Smooth muscle cell (in vitro differentiated cells): ENCODE data around the gene ADGRG4. TPM values are rescaled to one million over a fixed set of nuclear protein-coding genes. Genes with fewer than 3 reads are reported as not detected.

Experiments used
- DNase-seq: peaks from one replicate; lab custom pipeline; 2025; ENCODE audit not compliant: unreplicated experiment; lab: John Stamatoyannopoulos, UW
- H2AFZ ChIP-seq: fragments of 200-600 bp; sonication (generic); 2 replicates; pipeline ENCODE4 v1.6.0; 2016; ENCODE audit warnings: antibody characterized with exemption, low read depth, mild to moderate bottlenecking
- H3F3A ChIP-seq: fragments of 200-600 bp; sonication (generic); 2 replicates; pipeline ENCODE4 v1.6.0; 2017; ENCODE audit warnings: antibody characterized with exemption, low read depth
- H3K27ac ChIP-seq: fragments of 200-600 bp; sonication (generic); 2 replicates; pipeline ENCODE4 v1.5.1; 2016; ENCODE audit warnings: low read depth, mild to moderate bottlenecking
- H3K27me3 ChIP-seq: fragments of 200-600 bp; sonication (generic); 2 replicates; pipeline ENCODE4 v1.6.1; 2016; ENCODE audit warnings: low read depth, mild to moderate bottlenecking
- H3K36me3 ChIP-seq: fragments of 200-600 bp; sonication (generic); 2 replicates; pipeline ENCODE4 v1.5.1; 2016; ENCODE audit warnings: low read depth
- H3K4me1 ChIP-seq: fragments of 200-600 bp; sonication (generic); 2 replicates; pipeline ENCODE4 v1.5.1; 2016; ENCODE audit warnings: low read depth
- H3K4me2 ChIP-seq: fragments of 200-600 bp; sonication (generic); 2 replicates; pipeline ENCODE4 v1.6.0; 2016; ENCODE audit warnings: mild to moderate bottlenecking
- H3K4me3 ChIP-seq: fragments of 200-600 bp; sonication (generic); 2 replicates; pipeline ENCODE4 v1.5.1; 2016; ENCODE audit warnings: mild to moderate bottlenecking
- H3K79me2 ChIP-seq: fragments of 200-600 bp; sonication (generic); 2 replicates; pipeline ENCODE4 v1.6.0; 2016; ENCODE audit warnings: low read depth, mild to moderate bottlenecking
- H3K9ac ChIP-seq: fragments of 200-600 bp; sonication (generic); 2 replicates; pipeline ENCODE4 v1.6.0; 2016; ENCODE audit warnings: low read depth
- H3K9me3 ChIP-seq: fragments of 200-600 bp; sonication (generic); replicated peaks from 2 replicates; pipeline ENCODE4 v1.5.1; 2016; ENCODE audit warnings: low read depth
- H4K20me1 ChIP-seq: fragments of 200-600 bp; sonication (generic); 2 replicates; pipeline ENCODE4 v1.6.0; 2016; ENCODE audit warnings: low read depth
- WGBS: methylation state at CpG from one replicate; pipeline ENCODE4 v1.1.7; 2016; ENCODE audit warnings: low lambda C conversion rate; 5-methylcytosine and 5-hydroxymethylcytosine counted together
- polyA plus RNA-seq: library from polyadenylated mRNA; unstranded; fragments of >200 nt; fragmentation: Nextera tagmentation; extraction: Ambion mirVana; gene quantifications from 2 replicates; pipeline ENCODE4 v1.2.1, GENCODE V29; 2016
- total RNA-seq: library from RNA; depleted of rRNA; stranded (reverse); fragments of >200 nt; gene quantifications from 2 replicates; pipeline ENCODE4 v1.2.3, GENCODE V29; 2014
- TF ChIP-seq, protein P1 (sequence below): fragments of 200-600 bp; sonication (generic); IDR thresholded peaks from 2 replicates; pipeline ENCODE4 v1.5.1; 2017; ENCODE audit warnings: borderline replicate concordance, mild to moderate bottlenecking, antibody characterized with exemption; ENCODE audit not compliant: insufficient read depth, poor library complexity, severe bottlenecking

ADGRG4 gene
- total and polyA plus RNA-seq, 2 experiments from 2014 or later = not detected

DNA sequence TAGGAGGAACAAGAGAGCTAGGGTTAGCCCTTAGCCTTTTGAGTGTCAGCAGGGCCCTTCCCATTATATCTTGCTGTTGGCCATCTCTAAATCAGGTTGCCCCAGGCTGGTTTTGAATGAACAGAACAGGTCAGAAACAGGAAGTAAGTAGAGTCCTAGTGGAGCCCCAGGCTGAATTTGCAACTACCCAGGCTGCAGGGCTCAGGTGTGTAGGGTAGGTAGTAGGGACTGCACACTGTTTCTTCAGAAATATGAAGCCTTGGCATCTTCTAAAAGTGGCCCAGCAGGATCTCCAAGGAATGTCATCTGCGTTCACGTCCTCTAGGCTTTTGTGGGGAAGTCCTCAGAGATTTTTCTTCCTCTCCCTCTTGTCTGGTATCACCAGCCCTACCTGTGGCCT lies 90.2 kb downstream of the ADGRG4 start:
- Histone ChIP-seq H3K9ac (no peak overlapping the region), H3K27ac (no peak overlapping the region), H2AFZ (no peak overlapping the region), H3K79me2 (no peaks in the 10 kb centered on the region), H3K4me1 (no peaks in the 10 kb centered on the region), H3K4me3 (no peak overlapping the region), H3K36me3 (no peaks in the 10 kb centered on the region), H4K20me1 (no peaks in the 10 kb centered on the region), H3K4me2 (no peak overlapping the region), H3K9me3 (no peaks in the 10 kb centered on the region), H3F3A (no peaks in the 10 kb centered on the region), H3K27me3 (no peaks in the 10 kb centered on the region)
- DNase-seq = no peak
- WGBS = 74% methylated on average over 2 of the region's 2 CpGs
- TF ChIP-seq, protein P1, sequence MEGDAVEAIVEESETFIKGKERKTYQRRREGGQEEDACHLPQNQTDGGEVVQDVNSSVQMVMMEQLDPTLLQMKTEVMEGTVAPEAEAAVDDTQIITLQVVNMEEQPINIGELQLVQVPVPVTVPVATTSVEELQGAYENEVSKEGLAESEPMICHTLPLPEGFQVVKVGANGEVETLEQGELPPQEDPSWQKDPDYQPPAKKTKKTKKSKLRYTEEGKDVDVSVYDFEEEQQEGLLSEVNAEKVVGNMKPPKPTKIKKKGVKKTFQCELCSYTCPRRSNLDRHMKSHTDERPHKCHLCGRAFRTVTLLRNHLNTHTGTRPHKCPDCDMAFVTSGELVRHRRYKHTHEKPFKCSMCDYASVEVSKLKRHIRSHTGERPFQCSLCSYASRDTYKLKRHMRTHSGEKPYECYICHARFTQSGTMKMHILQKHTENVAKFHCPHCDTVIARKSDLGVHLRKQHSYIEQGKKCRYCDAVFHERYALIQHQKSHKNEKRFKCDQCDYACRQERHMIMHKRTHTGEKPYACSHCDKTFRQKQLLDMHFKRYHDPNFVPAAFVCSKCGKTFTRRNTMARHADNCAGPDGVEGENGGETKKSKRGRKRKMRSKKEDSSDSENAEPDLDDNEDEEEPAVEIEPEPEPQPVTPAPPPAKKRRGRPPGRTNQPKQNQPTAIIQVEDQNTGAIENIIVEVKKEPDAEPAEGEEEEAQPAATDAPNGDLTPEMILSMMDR = no peak

- DNase-seq = no peak
- TF ChIP-seq, protein P1 = no peak
- H3K9me3 ChIP-seq = no peaks in the 10 kb centered on the region
- no peaks in the 10 kb centered on the region for H3K36me3 ChIP-seq
- H3K4me1 ChIP-seq = no peaks in the 10 kb centered on the region
- no peaks in the 10 kb centered on the region for H3K27me3 ChIP-seq
- H3K4me2 ChIP-seq = no peak overlapping the region
- no peak overlapping the region for H2AFZ ChIP-seq
- H3K9ac ChIP-seq = no peak overlapping the region
- H3K27ac ChIP-seq = no peak overlapping the region
- no peaks in the 10 kb centered on the region for H3F3A ChIP-seq
- 44% methylated on average over 3 of the region's 3 CpGs for WGBS
- no peaks in the 10 kb centered on the region for H3K79me2 ChIP-seq
- no peak overlapping the region for H3K4me3 ChIP-seq
- H4K20me1 ChIP-seq = no peaks in the 10 kb centered on the region
Measured at GRCh38 chrX:136395271-136395670, 94.5 kb downstream of the ADGRG4 start.

GRCh38 chrX:136397001-136397400 lies 96.2 kb downstream of the ADGRG4 start:
- Histone ChIP-seq H3K27me3 (no peaks in the 10 kb centered on the region), H3K36me3 (no peaks in the 10 kb centered on the region), H3K27ac (no peak overlapping the region), H3K79me2 (no peaks in the 10 kb centered on the region), H4K20me1 (no peaks in the 10 kb centered on the region), H3K9ac (no peak overlapping the region), H3K4me1 (no peaks in the 10 kb centered on the region), H3K4me3 (no peak overlapping the region), H3K9me3 (no peaks in the 10 kb centered on the region), H2AFZ (no peak overlapping the region), H3F3A (no peaks in the 10 kb centered on the region), H3K4me2 (no peak overlapping the region)
- TF ChIP-seq, protein P1 = no peak
- no peak for DNase-seq
- 56% methylated on average over 4 of the region's 4 CpGs for WGBS

DNA sequence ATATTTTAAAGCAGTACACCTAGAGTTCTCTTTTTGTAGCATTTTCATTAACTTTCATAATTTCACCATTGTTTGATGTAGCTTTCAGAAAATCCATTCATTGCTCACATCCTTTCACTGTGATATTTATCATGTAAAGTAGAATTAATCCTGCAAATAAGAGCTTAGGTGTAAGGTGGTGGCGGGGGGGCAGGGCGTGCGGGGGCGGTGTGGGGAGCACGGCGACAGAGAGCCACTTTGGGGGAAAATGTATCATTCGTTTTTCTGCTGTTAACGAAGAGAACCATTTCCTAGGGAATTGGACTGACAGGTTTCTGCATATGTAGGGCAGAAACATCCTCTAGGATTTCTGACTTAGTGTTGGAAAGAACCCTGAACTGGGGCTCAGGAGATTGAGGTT lies 104.4 kb downstream of the ADGRG4 start:
- Histone ChIP-seq H3K4me3 (no peak overlapping the region), H3K27me3 (no peaks in the 10 kb centered on the region), H2AFZ (no peak overlapping the region), H3K9me3 (no peaks in the 10 kb centered on the region), H4K20me1 (no peaks in the 10 kb centered on the region), H3K9ac (no peak overlapping the region), H3K27ac (no peak overlapping the region), H3K79me2 (no peaks in the 10 kb centered on the region), H3K4me1 (no peaks in the 10 kb centered on the region), H3F3A (no peaks in the 10 kb centered on the region), H3K4me2 (no peak overlapping the region), H3K36me3 (no peaks in the 10 kb centered on the region)
- DNase-seq = no peak
- 71% methylated on average over 8 of the region's 8 CpGs for WGBS
- TF ChIP-seq, protein P1 = no peak
